Subcutaneous abdominal adipose tissue (tissue), 5 donors: ENCODE data around the gene PARD3.

Source experiments
- H3K27ac ChIP-seq: one replicate; pipeline ENCODE4 v1.7.0; 2013; ENCODE audit warnings: low read depth, mild to moderate bottlenecking, inconsistent platforms, low read length, moderate library complexity
- H3K27me3 ChIP-seq, 5 donors: one replicate each; pipeline ENCODE4 v1.7.0; 2013; ENCODE audit warnings: low read length in 5 of 5, inconsistent platforms in 1 of 5; ENCODE audit not compliant: control insufficient read depth in 5 of 5, insufficient read depth in 4 of 5
- H3K36me3 ChIP-seq, 5 donors: one replicate each; pipeline ENCODE4 v1.7.0; 2013; ENCODE audit warnings: low read length in 5 of 5; ENCODE audit not compliant: control insufficient read depth in 5 of 5, insufficient read depth in 5 of 5
- H3K4me1 ChIP-seq, 5 donors: one replicate each; pipeline ENCODE4 v1.7.0; 2013; ENCODE audit warnings: low read length in 5 of 5, mild to moderate bottlenecking in 3 of 5, moderate library complexity in 1 of 5; ENCODE audit not compliant: control insufficient read depth in 5 of 5, insufficient read depth in 5 of 5
- H3K4me3 ChIP-seq, 5 donors: one replicate each; pipeline ENCODE4 v1.7.0; 2013; ENCODE audit warnings: low read length in 5 of 5, low read depth in 1 of 5
- H3K9ac ChIP-seq, 5 donors: one replicate each; pipeline ENCODE4 v1.7.0; 2013; ENCODE audit warnings: low read length in 5 of 5, mild to moderate bottlenecking in 4 of 5, moderate library complexity in 3 of 5
- H3K9me3 ChIP-seq, 5 donors: one replicate each; pipeline ENCODE4 v1.7.0; 2013; ENCODE audit warnings: low read length in 5 of 5; ENCODE audit not compliant: control insufficient read depth in 5 of 5
- donor health status: healthy.
- donor health status: healthy.
- donor health status: healthy.
- donor health status: healthy.
- donor health status: healthy.

The PARD3 gene

DNA sequence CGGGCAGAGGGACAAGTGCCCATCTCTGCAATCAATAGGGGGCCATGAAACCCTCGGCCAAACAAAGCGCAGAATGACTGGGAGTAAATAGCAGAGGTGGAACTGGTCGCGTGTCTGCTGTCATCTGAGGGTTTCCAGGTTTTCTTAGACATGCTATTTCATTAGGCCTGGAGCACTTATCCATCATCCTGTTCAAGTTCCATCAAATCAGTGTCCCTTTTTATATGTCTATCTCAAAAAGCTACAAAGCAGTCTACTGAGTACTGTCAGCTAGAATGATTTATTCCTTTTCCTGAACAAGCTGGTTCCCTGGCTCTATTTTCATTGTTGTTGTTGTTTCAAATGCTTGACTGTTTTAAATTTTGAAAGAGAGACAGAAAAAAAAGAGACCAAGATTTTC lies 590.5 kb downstream of the PARD3 start:
- Histone ChIP-seq H3K9ac (no peak overlapping the region), H3K4me1 (no peaks in the 10 kb centered on the region), H3K9me3 (peaks cover 0 to 6% (median 0%) of the 10 kb centered on the region in 5 donors), H3K27ac (no peak overlapping the region), H3K27me3 (no peaks in the 10 kb centered on the region), H3K4me3 (no peak overlapping the region), H3K36me3 (no peaks in the 10 kb centered on the region)

- Histone ChIP-seq H3K36me3 (no peaks in the 10 kb centered on the region), H3K4me1 (no peaks in the 10 kb centered on the region), H3K9ac (no peak overlapping the region), H3K4me3 (no peak overlapping the region), H3K27ac (no peak overlapping the region), H3K9me3 (peaks cover 0 to 6% (median 0%) of the 10 kb centered on the region in 5 donors), H3K27me3 (no peaks in the 10 kb centered on the region)
Measured at GRCh38 chr10:34223658-34224057, 591.4 kb downstream of the PARD3 start.

DNA sequence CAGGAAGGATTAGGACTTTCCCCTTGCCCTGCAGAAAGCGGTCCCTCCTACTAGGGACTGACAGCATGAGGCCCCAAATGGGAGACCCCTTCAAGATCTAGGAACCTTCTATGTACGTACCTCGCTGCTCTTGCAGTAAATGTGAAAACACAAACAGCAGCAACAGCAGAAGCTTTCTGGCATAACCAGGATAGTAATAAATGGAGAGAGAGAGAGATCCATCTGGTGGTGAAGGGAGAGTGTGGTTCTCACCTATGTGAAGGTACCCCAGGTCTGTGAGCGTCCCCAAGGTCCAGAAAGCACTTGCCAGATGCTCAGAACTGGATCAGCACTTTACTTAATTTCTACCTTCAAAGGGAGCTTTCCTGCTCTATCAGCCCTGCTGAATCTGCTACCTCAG lies 592.7 kb downstream of the PARD3 start:
- Histone ChIP-seq H3K4me1 (no peaks in the 10 kb centered on the region), H3K27ac (no peak overlapping the region), H3K9ac (no peak overlapping the region), H3K4me3 (no peak overlapping the region), H3K27me3 (no peaks in the 10 kb centered on the region), H3K9me3 (peaks cover 0 to 6% (median 0%) of the 10 kb centered on the region in 5 donors), H3K36me3 (no peaks in the 10 kb centered on the region)

DNA sequence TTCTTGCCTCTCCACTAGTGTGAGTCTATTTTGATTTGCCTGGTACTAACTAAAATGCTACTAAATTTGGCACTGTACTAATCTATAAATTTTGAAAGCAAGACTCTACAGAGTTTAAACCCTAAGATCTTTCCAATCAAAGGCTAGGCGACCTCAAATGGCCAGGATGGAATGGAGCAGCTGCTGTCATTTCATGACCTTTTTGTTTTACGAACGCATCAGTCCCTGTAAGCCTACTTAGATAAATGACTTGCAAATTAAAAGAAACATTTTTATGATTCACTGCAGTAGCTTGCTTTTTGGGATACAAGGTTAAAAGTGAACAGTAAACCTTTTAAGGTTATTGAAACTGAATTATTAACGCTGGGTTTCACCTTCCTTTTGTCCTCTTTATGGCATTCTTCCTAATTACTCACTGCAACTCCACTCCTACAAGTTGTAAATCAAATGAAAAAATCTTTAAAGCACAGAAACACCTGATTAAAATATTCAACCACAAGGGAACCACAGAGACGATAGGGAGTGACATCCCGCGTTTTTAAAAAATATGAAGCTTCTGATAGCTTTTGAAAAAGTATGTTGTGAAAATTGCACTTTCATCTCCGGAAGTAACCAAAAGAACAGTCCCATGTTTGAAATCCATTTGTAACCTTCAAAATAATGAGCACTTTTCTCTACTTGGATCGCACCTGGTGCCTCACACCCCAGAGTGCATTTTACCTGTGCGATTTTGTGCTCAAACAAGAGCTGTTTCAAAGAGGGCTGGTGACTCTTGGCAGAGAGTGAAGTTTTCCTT lies 595.1 kb downstream of the PARD3 start:
- Histone ChIP-seq H3K9ac (no peak overlapping the region), H3K4me1 (no peaks in the 10 kb centered on the region), H3K36me3 (no peaks in the 10 kb centered on the region), H3K27me3 (no peaks in the 10 kb centered on the region), H3K27ac (no peak overlapping the region), H3K4me3 (no peak overlapping the region), H3K9me3 (no peaks in the 10 kb centered on the region)

DNA sequence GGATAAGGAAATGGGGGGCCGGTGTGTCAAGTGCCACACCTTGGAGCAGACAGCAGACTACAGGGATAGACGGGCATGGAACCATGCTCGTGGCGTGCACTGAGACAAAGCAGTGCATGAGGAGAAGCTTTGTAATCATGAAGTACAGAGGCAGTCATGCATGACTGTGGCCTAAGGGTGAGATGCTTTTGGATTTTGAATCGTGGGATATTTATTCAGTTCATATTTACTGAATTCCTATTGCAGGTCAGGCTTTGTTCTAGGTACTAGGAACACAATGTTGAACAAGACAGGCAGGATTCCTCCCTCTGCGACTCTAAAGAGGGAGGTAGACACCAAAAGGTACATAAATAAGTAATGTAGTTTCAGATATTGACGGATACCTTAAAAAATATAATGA lies 597.6 kb downstream of the PARD3 start:
- H3K27ac ChIP-seq = no peak overlapping the region
- no peak overlapping the region for H3K9ac ChIP-seq
- H3K9me3 ChIP-seq = no peaks in the 10 kb centered on the region
- no peaks in the 10 kb centered on the region for H3K27me3 ChIP-seq
- no peaks in the 10 kb centered on the region for H3K4me1 ChIP-seq
- H3K36me3 ChIP-seq = no peaks in the 10 kb centered on the region
- no peak overlapping the region for H3K4me3 ChIP-seq

DNA sequence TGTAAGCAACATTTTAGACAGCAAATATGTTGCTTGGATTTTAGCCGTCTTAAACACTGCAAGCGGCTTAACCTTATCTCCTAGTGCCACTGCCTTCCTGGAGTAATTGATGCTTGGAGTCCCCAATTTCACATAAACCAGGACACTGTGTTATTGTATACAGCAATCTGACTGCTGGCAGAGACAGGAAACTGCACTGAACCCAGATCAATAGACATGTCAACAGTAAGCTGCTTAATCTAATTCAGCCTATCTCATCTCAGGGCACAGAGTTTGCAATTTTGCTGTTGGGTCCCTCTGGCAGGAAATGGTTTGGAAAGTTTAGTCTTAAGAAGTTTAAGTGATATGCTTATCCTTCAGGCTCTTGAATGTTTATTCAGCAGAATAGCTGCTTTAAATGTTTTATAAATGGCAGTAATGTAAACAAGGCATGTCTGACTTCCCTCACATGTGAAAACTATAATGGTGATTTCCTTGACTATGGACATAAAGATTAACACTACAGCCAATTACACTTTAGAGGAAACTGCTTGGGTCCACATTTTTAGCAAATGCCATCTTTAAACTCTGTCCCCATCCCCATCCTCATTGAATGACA lies 598.6 kb downstream of the PARD3 start:
- H3K9me3 ChIP-seq = no peaks in the 10 kb centered on the region
- no peaks in the 10 kb centered on the region for H3K27me3 ChIP-seq
- H3K9ac ChIP-seq = no peak overlapping the region
- H3K4me3 ChIP-seq = no peak overlapping the region
- H3K4me1 ChIP-seq = no peaks in the 10 kb centered on the region
- H3K36me3 ChIP-seq = no peaks in the 10 kb centered on the region
- H3K27ac ChIP-seq = no peak overlapping the region

DNA sequence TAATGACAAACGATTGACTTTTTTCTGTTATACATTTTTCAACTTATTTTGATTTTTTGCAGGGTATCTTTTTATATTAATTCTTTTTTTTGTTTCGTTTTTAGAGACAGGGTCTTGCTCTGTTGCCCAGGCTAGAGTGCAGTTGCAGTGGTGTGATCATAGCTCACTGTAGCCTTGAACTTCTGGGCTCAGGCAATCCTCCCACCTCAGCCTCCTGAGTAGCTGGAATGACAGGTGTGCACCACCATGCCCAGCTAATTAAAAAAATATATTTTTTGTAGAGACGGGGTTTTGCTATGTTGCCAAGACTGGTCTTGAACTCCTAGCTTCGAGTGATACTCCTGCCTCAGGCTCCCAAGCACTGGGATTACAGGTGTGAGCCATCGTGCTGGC lies 601.3 kb downstream of the PARD3 start:
- no peaks in the 10 kb centered on the region for H3K27me3 ChIP-seq

DNA sequence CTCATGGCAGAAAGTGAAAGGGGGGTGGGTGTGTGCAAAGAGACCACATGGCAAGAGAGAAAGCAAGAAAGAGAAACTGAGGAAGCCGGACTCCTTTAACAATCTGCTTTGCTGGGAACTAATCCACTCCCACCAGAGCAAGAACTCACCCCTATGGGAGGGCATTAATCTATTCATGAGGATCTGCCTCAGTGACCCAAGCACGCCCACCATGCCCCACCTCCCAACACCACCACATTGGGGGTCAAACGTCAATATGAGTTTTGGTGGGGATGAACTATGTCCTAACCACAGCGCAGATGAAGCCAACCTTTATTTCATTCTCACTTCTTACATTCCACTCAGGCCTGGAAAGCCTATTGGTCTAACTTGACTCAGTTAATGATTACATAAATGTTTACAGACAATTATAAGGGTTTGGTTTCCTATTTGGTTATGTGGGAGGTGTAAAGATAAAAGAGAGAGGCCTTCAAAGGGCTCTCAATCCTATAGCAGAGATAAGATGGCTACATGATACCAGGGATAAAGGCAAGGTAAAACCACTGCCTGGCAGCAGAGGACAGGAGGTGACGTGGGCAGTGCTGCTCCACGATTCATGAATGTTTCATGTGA lies 601.8 kb downstream of the PARD3 start:
- Histone ChIP-seq H3K9ac (no peak overlapping the region), H3K27ac (no peak overlapping the region), H3K36me3 (no peaks in the 10 kb centered on the region), H3K27me3 (no peaks in the 10 kb centered on the region), H3K9me3 (no peaks in the 10 kb centered on the region), H3K4me3 (no peak overlapping the region), H3K4me1 (no peaks in the 10 kb centered on the region)

More for the DNA sequence above, 601.3 kb downstream of the PARD3 start:
- H3K4me3 ChIP-seq = no peak overlapping the region
- H3K27ac ChIP-seq = no peak overlapping the region
- no peaks in the 10 kb centered on the region for H3K9me3 ChIP-seq
- no peaks in the 10 kb centered on the region for H3K36me3 ChIP-seq
- no peak overlapping the region for H3K9ac ChIP-seq
- no peaks in the 10 kb centered on the region for H3K4me1 ChIP-seq

DNA sequence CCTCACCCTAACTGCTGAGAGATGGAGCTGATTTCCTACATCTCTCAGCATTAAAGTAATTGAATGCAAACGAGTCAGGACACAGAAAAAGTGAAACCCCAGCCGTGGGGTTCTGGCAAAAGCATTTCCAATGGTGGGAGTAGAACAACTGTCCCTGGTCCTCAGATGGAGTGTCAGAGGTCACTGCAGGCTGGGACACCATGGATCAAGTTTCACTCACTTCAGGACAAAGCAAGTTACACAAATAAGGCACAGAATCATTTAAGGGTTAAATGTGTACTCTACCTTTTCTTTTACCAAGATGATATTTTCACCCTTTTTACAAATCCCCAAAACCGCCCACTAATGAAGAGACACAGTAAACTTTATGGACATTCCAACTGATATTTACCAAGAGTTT lies 607.8 kb downstream of the PARD3 start:
- Histone ChIP-seq H3K27ac (no peak overlapping the region), H3K9ac (no peak overlapping the region), H3K9me3 (no peaks in the 10 kb centered on the region), H3K4me1 (no peaks in the 10 kb centered on the region), H3K36me3 (no peaks in the 10 kb centered on the region), H3K27me3 (no peaks in the 10 kb centered on the region), H3K4me3 (no peak overlapping the region)

DNA sequence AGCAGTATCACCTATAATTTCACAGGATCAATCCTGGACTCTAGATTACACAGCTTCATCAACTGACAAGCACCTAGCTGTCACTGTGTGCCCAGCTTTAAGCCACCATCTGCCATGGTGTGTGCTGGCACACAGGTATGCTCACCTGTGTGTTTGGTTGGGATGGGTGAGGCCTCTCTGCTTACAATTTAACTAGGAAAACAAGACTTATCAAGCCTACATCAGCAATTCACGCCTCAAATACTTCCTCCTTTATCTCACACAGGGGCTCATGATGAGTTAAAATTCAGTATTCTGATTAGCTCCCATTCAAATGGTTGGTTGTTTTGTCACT lies 608.2 kb downstream of the PARD3 start:
- Histone ChIP-seq H3K9ac (no peak overlapping the region), H3K27me3 (no peaks in the 10 kb centered on the region), H3K4me3 (no peak overlapping the region), H3K4me1 (no peaks in the 10 kb centered on the region), H3K9me3 (no peaks in the 10 kb centered on the region), H3K27ac (no peak overlapping the region), H3K36me3 (no peaks in the 10 kb centered on the region)
